ENCODE data around the gene MOCS3. TPM values are rescaled to one million over a fixed set of nuclear protein-coding genes. Genes with fewer than 3 reads are reported as not detected.

MOCS3 gene
- total and polyA plus RNA-seq, 2 donors (not counting 3 experiments of a cell fraction or from before 2014, with no cell fraction given) = 3.2 to 3.6 TPM

- Histone ChIP-seq H3K36me3 (ENCODE audit: control insufficient read depth in 2 of 2, extremely low read depth in 1 of 2, insufficient read depth in 2 of 2, low read length in 2 of 2) (no peaks in the 10 kb centered on the region), H3K27ac (ENCODE audit: insufficient read depth, low read depth, low read length) (no peak overlapping the region), H3K9me3 (replicated peaks; ENCODE audit: control insufficient read depth, insufficient read depth, low read length) (no peaks in the 10 kb centered on the region), H3K27me3 (ENCODE audit: control insufficient read depth in 2 of 2, insufficient read depth in 2 of 2, low read length in 2 of 2) (peaks cover 0 to 5% of the 10 kb centered on the region in 2 experiments), H3K9ac (replicated peaks; ENCODE audit: extremely low read depth, insufficient read depth, low read length) (no peak overlapping the region), H3K4me2 (ENCODE audit: insufficient read depth, low read length) (no peak overlapping the region), H3K4me3 (replicated peaks in 1 of 3; ENCODE audit: insufficient read depth in 1 of 3, low read depth in 1 of 3, low read length in 3 of 3) (no peak overlapping the region), H4K20me1 (replicated peaks; ENCODE audit: control insufficient read depth, extremely low read depth, insufficient read depth, low read length) (no peaks in the 10 kb centered on the region), H3K9me1 (replicated peaks; ENCODE audit: control insufficient read depth, extremely low read depth, insufficient read depth, low read length) (no peaks in the 10 kb centered on the region), H3K79me2 (ENCODE audit: control insufficient read depth, insufficient read depth, low read length) (no peaks in the 10 kb centered on the region), H2AFZ (ENCODE audit: low read depth, low read length) (no peak overlapping the region), H3K4me1 (ENCODE audit: control insufficient read depth, extremely low read depth, insufficient read depth, low read length) (no peaks in the 10 kb centered on the region)
- dilution Hi-C loops (cut with MboI; ENCODE audit: extremely low pct_ligation_motif_present, low sequenced_read_pairs) = no loop called here
- TF ChIP-seq EZH2 (IDR thresholded peaks at IDR 0.05; ENCODE audit: borderline replicate concordance, low read depth, low read length, severe bottlenecking) (no peak), POLR2A (IDR thresholded peaks at IDR 0.05; ENCODE audit: low read depth, low read length) (no peak), JUN (IDR thresholded peaks at IDR 0.05; ENCODE audit: borderline replicate concordance, insufficient read depth, insufficient read length, low read depth) (no peak), MAX (IDR thresholded peaks at IDR 0.05; ENCODE audit: insufficient read depth, insufficient read length) (no peak), MYC (IDR thresholded peaks at IDR 0.05; ENCODE audit: low read depth, low read length) (no peak), POLR2AphosphoS5 (IDR thresholded peaks at IDR 0.05; ENCODE audit: insufficient read depth, low read depth, low read length) (no peak), FOS (IDR thresholded peaks at IDR 0.05; ENCODE audit: borderline replicate concordance, insufficient read depth, low read length) (no peak), CTCF (IDR thresholded peaks at IDR 0.05; ENCODE audit: extremely low read depth in 1 of 2, insufficient read depth in 1 of 2, low read depth in 1 of 2, low read length in 2 of 2) (no peak), GATA2 (IDR thresholded peaks at IDR 0.05; ENCODE audit: insufficient read depth, insufficient read length, low read depth, low read length) (no peak)
- POLR2A ChIA-PET = no interaction called here
- BruUV-seq (replicated peaks) = no TSS peak
- CTCF ChIA-PET = interaction anchor here (1.2 kb wide), 1 partner anchor 12 kb away, joined by 4 read pairs; no protein-coding TSS in a partner anchor
- FAIRE-seq (no peak), DNase-seq (ENCODE audit: low read depth, low spot score) (no peak)
- intact Hi-C loops (cut with micrococcal nuclease) = loop anchor here (10.0 kb wide), 1 partner anchor 489 kb away; no protein-coding TSS in a partner anchor
Observed at GRCh38 chr20:50975701-50976330, 17.2 kb downstream of the MOCS3 start.
